GM08714 (cell line): ENCODE results near the gene SARNP.
A peak's percentile ranks its signal among the peaks of the same experiment; 100 is the strongest.

Experiments
- H3K4me3 ChIP-seq: fragments of 200-500 bp; sonication (Bioruptor generic); 2 replicates; pipeline ENCODE4 v1.5.1; 2014; ENCODE audit warnings: mild to moderate bottlenecking, low read length, inconsistent platforms
- ZNF274 ChIP-seq: IDR thresholded peaks from 2 replicates; pipeline ENCODE4 v1.6.1; 2012; ENCODE audit warnings: mild to moderate bottlenecking, low read depth, low read length

The SARNP gene

GRCh38 chr12:55711786-55712553 lies 105.6 kb downstream of the SARNP start:
- no peak overlapping the region for H3K4me3 ChIP-seq
- no peak for TF ChIP-seq ZNF274

GRCh38 chr12:55708695-55709233 lies 108.8 kb downstream of the SARNP start:
- TF ChIP-seq ZNF274 = no peak
- H3K4me3 ChIP-seq = no peak overlapping the region

GRCh38 chr12:55707841-55708694 lies 109.5 kb downstream of the SARNP start, which contains the start of gene ITGA7:
TSS of gene ITGA7 (minus strand) at chr12:55707904. CDS start at chr12:55707682, 222 bp downstream.
- no peak for TF ChIP-seq ZNF274
- peak within 1 kb of the TSS; percentile 37; the same call in 1 of the 2 replicates for H3K4me3 ChIP-seq
